Raji (cell line): ENCODE measurements around the gene COQ10B.

Experiments
- POLR2A ChIP-seq: IDR thresholded peaks from 2 replicates; pipeline ENCODE4 v1.6.1; 2011; ENCODE audit warnings: low read depth, low read length, control low read depth; ENCODE audit not compliant: insufficient read depth

COQ10B gene

GRCh38 chr2:197442857-197443256 is 10.5 kb upstream of the COQ10B start:
- no peak for TF ChIP-seq POLR2A

- TF ChIP-seq POLR2A = no peak
Observed at GRCh38 chr2:197445746-197446145, 7.6 kb upstream of the COQ10B start.

GRCh38 chr2:197446844-197447243 is 6.5 kb upstream of the COQ10B start:
- TF ChIP-seq POLR2A = no peak

GRCh38 chr2:197450465-197450864 is 2.9 kb upstream of the COQ10B start:
- TF ChIP-seq POLR2A = no peak

GRCh38 chr2:197452754-197453122 is 614 bp upstream of the COQ10B start:
- TF ChIP-seq POLR2A = peak; percentile 76; the same call in 1 of the 2 replicates

- TF ChIP-seq POLR2A = no peak
Observed at GRCh38 chr2:197453914-197454398, 604 bp downstream of the COQ10B start.

GRCh38 chr2:197454923-197455322 is 1.6 kb downstream of the COQ10B start:
- TF ChIP-seq POLR2A = no peak

- no peak for TF ChIP-seq POLR2A
Observed at GRCh38 chr2:197455428-197455827, 2.1 kb downstream of the COQ10B start.

- TF ChIP-seq POLR2A = no peak
Observed at GRCh38 chr2:197460649-197461048, 7.3 kb downstream of the COQ10B start.

GRCh38 chr2:197461057-197461456 is 7.7 kb downstream of the COQ10B start:
- TF ChIP-seq POLR2A = no peak

- TF ChIP-seq POLR2A = no peak
Observed at GRCh38 chr2:197464175-197464574, 10.8 kb downstream of the COQ10B start.

- TF ChIP-seq POLR2A = no peak
Observed at GRCh38 chr2:197472166-197472565, 18.8 kb downstream of the COQ10B start.

- TF ChIP-seq POLR2A = no peak
Observed at GRCh38 chr2:197477797-197478196, 24.4 kb downstream of the COQ10B start.

- TF ChIP-seq POLR2A = no peak
Observed at GRCh38 chr2:197480165-197481036, 27.0 kb downstream of the COQ10B start.

- no peak for TF ChIP-seq POLR2A
Observed at GRCh38 chr2:197486175-197486574, 32.8 kb downstream of the COQ10B start.

GRCh38 chr2:197487385-197487784 is 34.0 kb downstream of the COQ10B start:
- TF ChIP-seq POLR2A = no peak

GRCh38 chr2:197495433-197496134 is 42.2 kb downstream of the COQ10B start:
- no peak for TF ChIP-seq POLR2A

GRCh38 chr2:197496695-197497094 is 43.3 kb downstream of the COQ10B start:
- TF ChIP-seq POLR2A = no peak
